SK-N-SH (cell line): ENCODE data around the gene CLCN2. TPM values are rescaled to one million over a fixed set of nuclear protein-coding genes. Genes with fewer than 3 reads are reported as not detected.

Experiments used
- CTCF ChIA-PET: fragments of 300-600, 350-600 bp; formaldehyde crosslinking; extraction: SDS; loops from one replicate; lab custom pipeline; 2021; lab: Yijun Ruan, JAX
- POLR2A ChIA-PET: fragments of 350-600 bp; sonication (Branson Sonifier 250); formaldehyde crosslinking; extraction: SDS; loops from one replicate; lab custom pipeline; 2020; ENCODE audit warnings: antibody characterized with exemption, inconsistent platforms; lab: Yijun Ruan, JAX
- DNase-seq: peaks from one replicate; pipeline ENCODE4 v3.0.0; 2012
- H2AFZ ChIP-seq: fragments of 200-600 bp; sonication (generic); 2 replicates; pipeline ENCODE4 v1.8.1; 2016; ENCODE audit warnings: antibody characterized with exemption, mild to moderate bottlenecking, low read depth
- H3F3A ChIP-seq: fragments of 200-600 bp; sonication (generic); replicated peaks from 2 replicates; pipeline ENCODE3; 2016; ENCODE audit warnings: antibody characterized with exemption, mild to moderate bottlenecking; ENCODE audit not compliant: insufficient read depth
- H3K27ac ChIP-seq, 2 experiments: fragments of 200-500 bp in 1 of 2; fragments of 200-600 bp in 1 of 2; sonication (Bioruptor generic) in 1 of 2; sonication (generic), shearing (Covaris generic) in 1 of 2; 2 replicates each; pipeline versions ENCODE4 v1.5.1 to v1.6.1; 2014 to 2016; ENCODE audit warnings: low read depth in 2 of 2, inconsistent platforms in 1 of 2, low read length in 1 of 2, mild to moderate bottlenecking in 1 of 2, mixed read lengths in 1 of 2
- H3K27me3 ChIP-seq: fragments of 200-600 bp; sonication (generic), shearing (Covaris generic); 2 replicates; pipeline ENCODE4 v1.6.1; 2016; ENCODE audit warnings: mixed run types; ENCODE audit not compliant: insufficient read depth
- H3K36me3 ChIP-seq, 2 experiments: fragments of 200-500 bp in 1 of 2; fragments of 200-600 bp in 1 of 2; sonication (Bioruptor generic) in 1 of 2; sonication (generic) in 1 of 2; replicated peaks in 1 of 2; 2 replicates each; pipeline versions ENCODE3 to v1.5.1; 2014 to 2016; ENCODE audit warnings: low read length in 1 of 2, mild to moderate bottlenecking in 1 of 2; ENCODE audit not compliant: insufficient read depth in 2 of 2, control insufficient read depth in 1 of 2
- H3K4me1 ChIP-seq, 2 experiments: fragments of 200-500 bp in 1 of 2; fragments of 200-600 bp in 1 of 2; sonication (Bioruptor generic) in 1 of 2; sonication (generic), shearing (Covaris generic) in 1 of 2; 2 replicates each; pipeline versions ENCODE4 v1.5.1 to v1.6.1; 2014 to 2016; ENCODE audit warnings: low read depth in 1 of 2, low read length in 1 of 2, mixed run types in 1 of 2; ENCODE audit not compliant: insufficient read depth in 2 of 2, control insufficient read depth in 1 of 2
- H3K4me2 ChIP-seq: fragments of 200-600 bp; sonication (generic), shearing (Covaris generic); 2 replicates; pipeline ENCODE4 v1.6.1; 2017; ENCODE audit warnings: mixed run types
- H3K4me3 ChIP-seq, 2 experiments: fragments of 200-500 bp in 1 of 2; fragments of 200-600 bp in 1 of 2; sonication (Bioruptor generic) in 1 of 2; sonication (generic), shearing (Covaris generic) in 1 of 2; 2 replicates each; pipeline versions ENCODE4 v1.5.1 to v1.8.1; 2014 to 2016; ENCODE audit warnings: low read depth in 2 of 2, inconsistent platforms in 1 of 2, low read length in 1 of 2, mild to moderate bottlenecking in 1 of 2, mixed read lengths in 1 of 2, moderate library complexity in 1 of 2
- H3K79me2 ChIP-seq: fragments of 200-600 bp; sonication (generic); 2 replicates; pipeline ENCODE4 v1.8.1; 2017; ENCODE audit warnings: mild to moderate bottlenecking; ENCODE audit not compliant: insufficient read depth
- H3K9ac ChIP-seq: fragments of 200-600 bp; sonication (generic); 2 replicates; pipeline ENCODE4 v1.6.1; 2017; ENCODE audit warnings: mixed run types
- H3K9me2 ChIP-seq: fragments of 200-600 bp; sonication (generic); 2 replicates; pipeline ENCODE4 v1.6.1; 2017; ENCODE audit warnings: mixed run types
- H3K9me3 ChIP-seq: fragments of 200-600 bp; sonication (generic); 2 replicates; pipeline ENCODE4 v1.6.1; 2017; ENCODE audit warnings: mixed run types, mild to moderate bottlenecking, moderate library complexity
- H4K20me1 ChIP-seq: fragments of 200-600 bp; sonication (generic); 2 replicates; pipeline ENCODE4 v1.6.1; 2017; ENCODE audit warnings: mild to moderate bottlenecking, mixed run types; ENCODE audit not compliant: insufficient read depth
- CHD2 ChIP-seq: fragments of 150-350 bp; IDR thresholded peaks from 2 replicates; pipeline ENCODE4 v1.6.1; 2018; ENCODE audit warnings: low read length; ENCODE audit not compliant: partially characterized antibody
- ELF1 ChIP-seq: IDR thresholded peaks from 2 replicates; pipeline ENCODE4 v1.4.0; 2012
- EP300 ChIP-seq, 2 experiments: IDR thresholded peaks; 2 replicates each; pipeline versions ENCODE4 v1.4.0 to v1.6.1; 2012; ENCODE audit warnings: borderline replicate concordance in 1 of 2, low read depth in 1 of 2, low read length in 1 of 2
- FOXM1 ChIP-seq: IDR thresholded peaks from 2 replicates; pipeline ENCODE4 v1.4.0; 2012; ENCODE audit warnings: low read depth, mild to moderate bottlenecking
- GABPA ChIP-seq: IDR thresholded peaks from 2 replicates; pipeline ENCODE4 v1.4.0; 2012; ENCODE audit warnings: low read depth, mild to moderate bottlenecking
- IRF3 ChIP-seq: fragments of 150-350 bp; IDR thresholded peaks from 2 replicates; pipeline ENCODE4 v1.6.1; 2016; ENCODE audit warnings: mild to moderate bottlenecking, low read depth, low read length
- MEF2A ChIP-seq: IDR thresholded peaks from 2 replicates; pipeline ENCODE4 v1.4.0; 2012; ENCODE audit warnings: low read depth, borderline replicate concordance
- NFIC ChIP-seq: IDR thresholded peaks from 2 replicates; pipeline ENCODE4 v1.4.0; 2012; ENCODE audit warnings: borderline replicate concordance
- NRF1 ChIP-seq: IDR thresholded peaks from 2 replicates; pipeline ENCODE4 v1.6.1; 2012; ENCODE audit warnings: low read depth, mild to moderate bottlenecking, low read length
- POLR2AphosphoS5 ChIP-seq: IDR thresholded peaks from 2 replicates; pipeline ENCODE4 v1.6.1; 2012; ENCODE audit warnings: low read depth, low read length
- RAD21 ChIP-seq: IDR thresholded peaks from 2 replicates; pipeline ENCODE4 v1.6.1; 2012; ENCODE audit warnings: mild to moderate bottlenecking, low read length
- RCOR1 ChIP-seq: fragments of 150-350 bp; IDR thresholded peaks from 2 replicates; pipeline ENCODE4 v1.6.1; 2017; ENCODE audit warnings: antibody characterized with exemption, low read length
- REST ChIP-seq: IDR thresholded peaks from 2 replicates; pipeline ENCODE4 v1.6.1; 2012; ENCODE audit warnings: mild to moderate bottlenecking, low read depth, low read length, moderate library complexity
- RXRA ChIP-seq: IDR thresholded peaks from 2 replicates; pipeline ENCODE4 v1.4.0; 2012; ENCODE audit warnings: low read depth, mild to moderate bottlenecking, borderline replicate concordance
- TAF1 ChIP-seq: IDR thresholded peaks from 2 replicates; pipeline ENCODE4 v1.6.1; 2012; ENCODE audit warnings: low read depth, mild to moderate bottlenecking, low read length, moderate library complexity, borderline replicate concordance
- TCF12 ChIP-seq: IDR thresholded peaks from 2 replicates; pipeline ENCODE4 v1.4.0; 2012
- TEAD4 ChIP-seq: IDR thresholded peaks from 2 replicates; pipeline ENCODE4 v1.4.0; 2012; ENCODE audit warnings: mild to moderate bottlenecking, borderline replicate concordance; ENCODE audit not compliant: insufficient read depth
- USF1 ChIP-seq: IDR thresholded peaks from 2 replicates; pipeline ENCODE4 v1.4.0; 2012; ENCODE audit warnings: low read depth, borderline replicate concordance
- YY1 ChIP-seq: IDR thresholded peaks from 2 replicates; pipeline ENCODE4 v1.4.0; 2012; ENCODE audit warnings: low read depth, mild to moderate bottlenecking
- ZBTB33 ChIP-seq: IDR thresholded peaks from 2 replicates; pipeline ENCODE4 v1.4.0; 2012; ENCODE audit warnings: low read depth, borderline replicate concordance
- WGBS: methylation state at CpG from one replicate; pipeline ENCODE4 v1.1.6; 2017; ENCODE audit warnings: low lambda C conversion rate; 5-methylcytosine and 5-hydroxymethylcytosine counted together
- polyA plus RNA-seq, 3 experiments: library from polyadenylated mRNA; depleted of rRNA; stranded (reverse); fragments of >200 nt; gene quantifications; 2 replicates each; pipeline ENCODE4 v1.2.3, GENCODE V29; 2012

The CLCN2 gene
- polyA plus RNA-seq, 1 of the 3 experiments (the other 2 are of a cell fraction): 9.1 TPM

- TF ChIP-seq RXRA: no peak
- no peak for TF ChIP-seq GABPA
- no peak for TF ChIP-seq TEAD4
- TF ChIP-seq CHD2: no peak
- no peak for TF ChIP-seq YY1
- TF ChIP-seq EP300 (IDR thresholded peaks at IDR 0.05; ENCODE audit: borderline replicate concordance in 1 of 2, low read depth in 1 of 2, low read length in 1 of 2): no peak
- TF ChIP-seq POLR2AphosphoS5: no peak
- no peak for TF ChIP-seq FOXM1
- no peak for TF ChIP-seq ZBTB33
- TF ChIP-seq IRF3: no peak
- TF ChIP-seq ELF1: no peak
- TF ChIP-seq USF1: no peak
- Histone ChIP-seq H3K27me3 (no peaks in the 10 kb centered on the region), H3K4me1 (peaks cover 8 to 10% of the 10 kb centered on the region in 2 experiments; a peak in 3 of 4 replicates), H3K36me3 (peaks cover 0 to 37% of the 10 kb centered on the region in 2 experiments), H3F3A (peaks cover 4% of the 10 kb centered on the region), H3K4me3 (no peak overlapping the region), H3K9ac (no peak overlapping the region), H3K4me2 (no peak overlapping the region), H4K20me1 (0 out of 2 replicates have a peak, but pooled peaks cover 5% of the 10 kb centered on the region), H3K79me2 (peaks cover 38% of the 10 kb centered on the region), H3K9me3 (no peaks in the 10 kb centered on the region), H3K27ac (no peak overlapping the region), H3K9me2 (no peaks in the 10 kb centered on the region), H2AFZ (no peak overlapping the region)
- CTCF ChIA-PET: interaction anchor here (2.2 to 5.3 kb wide), 2 partner anchors 11 to 38 kb away, joined by 4 to 42 read pairs; no protein-coding TSS in a partner anchor
- whole genome bisulfite sequencing: 65% methylated on average over 3 of the region's 5 CpGs
- DNase-seq: no peak
- POLR2A ChIA-PET: no interaction called here
Measured at GRCh38 chr3:184343200-184343876, 18.1 kb downstream of the CLCN2 start.

- Histone ChIP-seq H3K4me3 (no peak overlapping the region), H3K4me1 (peaks cover 22% of the 10 kb centered on the region in 2 experiments; a peak in 3 of 4 replicates), H2AFZ (no peak overlapping the region), H3K36me3 (peaks cover 0 to 34% of the 10 kb centered on the region in 2 experiments), H3F3A (peaks cover 4% of the 10 kb centered on the region), H3K79me2 (peaks cover 52% of the 10 kb centered on the region), H3K27ac (no peak overlapping the region), H3K4me2 (no peak overlapping the region), H4K20me1 (0 out of 2 replicates have a peak, but pooled peaks cover 5% of the 10 kb centered on the region), H3K27me3 (no peaks in the 10 kb centered on the region), H3K9ac (no peak overlapping the region), H3K9me2 (no peaks in the 10 kb centered on the region), H3K9me3 (no peaks in the 10 kb centered on the region)
- no peak for DNase-seq
- WGBS: 95% methylated on average over 7 of the region's 7 CpGs
- ChIA-PET CTCF (interaction anchor here (2.2 to 5.3 kb wide), 2 partner anchors 12 to 36 kb away, joined by 4 to 42 read pairs; no protein-coding TSS in a partner anchor), POLR2A (no interaction called here)
- TF ChIP-seq RAD21: no peak
- TF ChIP-seq TCF12: no peak
- no peak for TF ChIP-seq POLR2AphosphoS5
- no peak for TF ChIP-seq MEF2A
- TF ChIP-seq RCOR1: no peak
- TF ChIP-seq TAF1: no peak
- no peak for TF ChIP-seq NFIC
- TF ChIP-seq FOXM1: no peak
- no peak for TF ChIP-seq RXRA
- no peak for TF ChIP-seq NRF1
- no peak for TF ChIP-seq REST
- TF ChIP-seq TEAD4: no peak
Measured at GRCh38 chr3:184341925-184342324, 19.5 kb downstream of the CLCN2 start.
